Endodermal cell (in vitro differentiated cells): ENCODE results near the gene PARP12. TPM values are rescaled to one million over a fixed set of nuclear protein-coding genes. Genes with fewer than 3 reads are reported as not detected.
A peak's percentile ranks its signal among the peaks of the same experiment; 100 is the strongest.

Experiments used
- DNase-seq: peaks from one replicate; pipeline ENCODE4 v3.0.0-alpha.2; 2017
- H3K27ac ChIP-seq: 2 replicates; pipeline ENCODE4 v1.5.1; 2013; ENCODE audit warnings: mild to moderate bottlenecking, low read depth, low read length, moderate library complexity
- H3K27me3 ChIP-seq: 2 replicates; pipeline ENCODE4 v1.6.1; 2013; ENCODE audit warnings: mild to moderate bottlenecking, low read length, moderate library complexity; ENCODE audit not compliant: insufficient read depth, control insufficient read depth, poor library complexity, severe bottlenecking
- H3K36me3 ChIP-seq: 2 replicates; pipeline ENCODE4 v1.7.0; 2013; ENCODE audit warnings: mild to moderate bottlenecking, low read length, moderate library complexity; ENCODE audit not compliant: control insufficient read depth, insufficient read depth
- H3K4me1 ChIP-seq: one replicate; pipeline ENCODE4 v1.7.0; 2013; ENCODE audit warnings: low read length; ENCODE audit not compliant: control insufficient read depth, insufficient read depth
- H3K4me3 ChIP-seq: 2 replicates; pipeline ENCODE4 v1.5.1; 2013; ENCODE audit warnings: mild to moderate bottlenecking, low read length, moderate library complexity
- H3K9ac ChIP-seq: 2 replicates; pipeline ENCODE4 v1.6.1; 2013; ENCODE audit warnings: mild to moderate bottlenecking, low read length, moderate library complexity; ENCODE audit not compliant: poor library complexity, severe bottlenecking; ENCODE audit errors: extremely low read depth
- H3K9me3 ChIP-seq: 2 replicates; pipeline ENCODE4 v1.6.1; 2013; ENCODE audit warnings: mild to moderate bottlenecking, low read length, moderate library complexity; ENCODE audit not compliant: control insufficient read depth
- H3K27ac Mint-ChIP-seq: 2 replicates; pipeline ENCODE4 v1.8.0; 2020; ENCODE audit warnings: mixed read lengths
- H3K27me3 Mint-ChIP-seq: 2 replicates; pipeline ENCODE4 v1.8.0; 2021; ENCODE audit warnings: mild to moderate bottlenecking, mixed read lengths; ENCODE audit not compliant: insufficient read depth
- H3K36me3 Mint-ChIP-seq: 2 replicates; pipeline ENCODE4 v1.8.0; 2020; ENCODE audit warnings: low read depth, mixed read lengths
- H3K4me1 Mint-ChIP-seq: 2 replicates; pipeline ENCODE4 v1.8.0; 2020; ENCODE audit warnings: mixed read lengths
- H3K4me3 Mint-ChIP-seq: 2 replicates; pipeline ENCODE4 v1.8.0; 2020; ENCODE audit warnings: mild to moderate bottlenecking, moderate library complexity, mixed read lengths
- H3K9me3 Mint-ChIP-seq: 2 replicates; pipeline ENCODE4 v1.8.0; 2020; ENCODE audit warnings: mild to moderate bottlenecking, mixed read lengths
- CTCF ChIP-seq: fragments of 200-600 bp; sonication (generic); conservative IDR thresholded peaks from 2 replicates; pipeline ENCODE4 v1.5.0; 2021; ENCODE audit warnings: antibody characterized with exemption, mild to moderate bottlenecking
- WGBS, 2 experiments: methylation state at CpG; one replicate each; pipeline versions ENCODE4 v1.1.5 to v1.1.7; 2013; ENCODE audit warnings: missing lambda C conversion rate in 2 of 2, mixed read lengths in 1 of 2; ENCODE audit not compliant: insufficient coverage in 1 of 2, insufficient read length in 1 of 2; 5-methylcytosine and 5-hydroxymethylcytosine counted together
- total RNA-seq, 2 donors: library from RNA; stranded (reverse); fragmentation: NEBNext Ultra II Directional in 1 of 2; extraction: Animal tissue kit (Norgen Biotek cat#: 25700) in 1 of 2; gene quantifications; 2 replicates in 1 of 2; 3 replicates in 1 of 2; pipeline ENCODE4 v1.2.1, GENCODE V29; 2021

PARP12 gene
- total RNA-seq, 2 donors from 2014 or later, result 9.4 to 10.4 TPM

- Mint-ChIP-seq H3K9me3 (no peaks in the 10 kb centered on the region), H3K27ac (no peak overlapping the region), H3K36me3 (no peaks in the 10 kb centered on the region), H3K27me3 (peaks cover 7% of the 10 kb centered on the region), H3K4me1 (peaks cover 18% of the 10 kb centered on the region), H3K4me3 (no peak overlapping the region)
- peaks cover 3% of the 10 kb centered on the region for H3K4me1 ChIP-seq
- H3K36me3 ChIP-seq, result no peaks in the 10 kb centered on the region
- no peak overlapping the region for H3K4me3 ChIP-seq
- DNase-seq, result no peak
- H3K9me3 ChIP-seq, result no peaks in the 10 kb centered on the region
- H3K9ac ChIP-seq, result no peak overlapping the region
- no peak overlapping the region for H3K27ac ChIP-seq
- H3K27me3 ChIP-seq, result no peaks in the 10 kb centered on the region
- peak; percentile 33 for TF ChIP-seq CTCF
- 86 to 87% methylated on average over 8 to 13 of the region's 13 CpGs for WGBS, 2 experiments
These were observed 74.8 kb downstream of the PARP12 start for GRCh38 chr7:139987691-139988516.

- WGBS, 2 experiments, result 92 to 95% methylated on average over 10 of the region's 10 CpGs
- no peak for DNase-seq
- Mint-ChIP-seq H3K4me3 (no peak overlapping the region), H3K4me1 (peaks cover 18% of the 10 kb centered on the region), H3K36me3 (no peaks in the 10 kb centered on the region), H3K27ac (no peak overlapping the region), H3K9me3 (no peaks in the 10 kb centered on the region), H3K27me3 (peaks cover 7% of the 10 kb centered on the region)
- Histone ChIP-seq H3K4me3 (no peak overlapping the region), H3K9me3 (no peaks in the 10 kb centered on the region), H3K27ac (no peak overlapping the region), H3K4me1 (peaks cover 3% of the 10 kb centered on the region), H3K27me3 (no peaks in the 10 kb centered on the region), H3K9ac (no peak overlapping the region), H3K36me3 (no peaks in the 10 kb centered on the region)
- no peak for TF ChIP-seq CTCF
These were observed 76.9 kb downstream of the PARP12 start for GRCh38 chr7:139985811-139986210.

GRCh38 chr7:139984642-139985539, 77.9 kb downstream of the PARP12 start:
- H3K27me3 Mint-ChIP-seq, result peaks cover 7% of the 10 kb centered on the region
- peaks cover 1% of the 10 kb centered on the region for H3K4me1 ChIP-seq
- no peak for DNase-seq
- no peaks in the 10 kb centered on the region for H3K36me3 ChIP-seq
- H3K9me3 Mint-ChIP-seq, result no peaks in the 10 kb centered on the region
- H3K27ac Mint-ChIP-seq, result no peak overlapping the region
- peak; percentile 23 for TF ChIP-seq CTCF
- no peak overlapping the region for H3K9ac ChIP-seq
- H3K4me3 ChIP-seq, result no peak overlapping the region
- WGBS, 2 experiments, result 76 to 81% methylated on average over 4 to 8 of the region's 8 CpGs
- H3K27ac ChIP-seq, result no peak overlapping the region
- H3K4me1 Mint-ChIP-seq, result peaks cover 18% of the 10 kb centered on the region
- no peaks in the 10 kb centered on the region for H3K27me3 ChIP-seq
- H3K36me3 Mint-ChIP-seq, result no peaks in the 10 kb centered on the region
- no peak overlapping the region for H3K4me3 Mint-ChIP-seq
- no peaks in the 10 kb centered on the region for H3K9me3 ChIP-seq
